RWPE2 (cell line): ENCODE results near the gene COL4A6.

Experiments
- ATAC-seq: fragments of 200-7000 bp; cut with Tn5 transposase; 3 replicates; pipeline ENCODE4 v1.9.1; 2021; ENCODE audit warnings: low read depth
- DNase-seq: peaks from one replicate; pipeline ENCODE4 v3.0.0-alpha.2; 2020; ENCODE audit warnings: low spot score
- H3K27ac ChIP-seq: fragments of 450-650 bp; 2 replicates; pipeline ENCODE4 v1.5.1; 2017; ENCODE audit warnings: mild to moderate bottlenecking; ENCODE audit not compliant: poor library complexity, severe bottlenecking
- H3K27me3 ChIP-seq: fragments of 250-450 bp; sonication (Bioruptor Pico); 2 replicates; pipeline ENCODE4 v1.5.1; 2021; ENCODE audit warnings: mild to moderate bottlenecking, moderate library complexity; ENCODE audit not compliant: insufficient read depth, poor library complexity, severe bottlenecking
- H3K36me3 ChIP-seq: fragments of 250-450 bp; sonication (Bioruptor Pico); 2 replicates; pipeline ENCODE4 v1.5.1; 2020; ENCODE audit warnings: low read depth, mild to moderate bottlenecking, moderate library complexity
- H3K4me1 ChIP-seq: fragments of 250-450 bp; sonication (Bioruptor Pico); 2 replicates; pipeline ENCODE4 v1.5.1; 2021; ENCODE audit warnings: mild to moderate bottlenecking, moderate library complexity; ENCODE audit not compliant: insufficient read depth, poor library complexity, severe bottlenecking
- H3K4me3 ChIP-seq: fragments of 250-450 bp; sonication (Bioruptor Pico); 2 replicates; pipeline ENCODE4 v1.5.1; 2021; ENCODE audit warnings: mild to moderate bottlenecking, moderate library complexity; ENCODE audit not compliant: severe bottlenecking
- H3K9me3 ChIP-seq: fragments of 250-450 bp; sonication (Bioruptor Pico); 2 replicates; pipeline ENCODE4 v1.5.1; 2021; ENCODE audit warnings: mild to moderate bottlenecking, moderate library complexity; ENCODE audit not compliant: severe bottlenecking
- TF ChIP-seq, protein P1 (sequence below): fragments of 450-650 bp; IDR thresholded peaks from one replicate; pipeline ENCODE4 v1.5.1; 2017; ENCODE audit warnings: mild to moderate bottlenecking, moderate library complexity; ENCODE audit not compliant: poor library complexity, severe bottlenecking

COL4A6 gene

DNA sequence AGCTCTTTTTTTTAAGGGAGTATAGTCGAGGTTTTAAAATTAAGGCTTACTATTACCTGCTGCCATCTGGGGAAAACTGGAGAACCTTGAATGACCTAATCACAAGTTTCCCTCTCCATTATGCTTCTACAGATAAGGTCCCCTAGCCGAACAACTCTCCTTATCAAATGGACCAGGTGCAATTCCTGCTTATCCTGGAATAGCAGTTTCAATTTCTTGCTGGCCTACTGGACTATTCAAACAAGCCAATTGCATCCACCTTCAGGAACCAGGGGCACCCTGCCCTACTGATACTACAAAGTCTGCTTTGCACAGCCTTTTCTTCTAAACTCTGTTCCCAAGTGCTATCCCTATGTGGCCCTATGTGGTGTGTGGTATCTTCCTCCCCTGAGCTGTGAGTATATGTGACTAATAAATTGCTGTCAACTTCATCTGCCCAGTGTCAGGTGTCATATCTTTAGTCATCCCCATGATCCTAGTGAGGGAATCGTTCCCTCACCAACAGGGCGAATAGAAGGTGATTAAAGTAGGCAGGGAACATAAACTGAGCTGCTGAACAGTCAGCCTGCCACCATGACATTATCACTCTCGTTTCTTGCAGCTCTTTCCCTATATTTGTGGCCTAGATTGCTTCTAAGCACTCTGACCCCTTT is 218.1 kb downstream of the COL4A6 start:
- no peak for DNase-seq
- H3K27me3 ChIP-seq, result no peaks in the 10 kb centered on the region
- no peaks in the 10 kb centered on the region for H3K9me3 ChIP-seq
- no peaks in the 10 kb centered on the region for H3K4me1 ChIP-seq
- no peak for ATAC-seq
- H3K27ac ChIP-seq, result no peak overlapping the region
- no peaks in the 10 kb centered on the region; the same call in none of the 2 replicates for H3K36me3 ChIP-seq
- H3K4me3 ChIP-seq, result no peak overlapping the region
- TF ChIP-seq, protein P1, sequence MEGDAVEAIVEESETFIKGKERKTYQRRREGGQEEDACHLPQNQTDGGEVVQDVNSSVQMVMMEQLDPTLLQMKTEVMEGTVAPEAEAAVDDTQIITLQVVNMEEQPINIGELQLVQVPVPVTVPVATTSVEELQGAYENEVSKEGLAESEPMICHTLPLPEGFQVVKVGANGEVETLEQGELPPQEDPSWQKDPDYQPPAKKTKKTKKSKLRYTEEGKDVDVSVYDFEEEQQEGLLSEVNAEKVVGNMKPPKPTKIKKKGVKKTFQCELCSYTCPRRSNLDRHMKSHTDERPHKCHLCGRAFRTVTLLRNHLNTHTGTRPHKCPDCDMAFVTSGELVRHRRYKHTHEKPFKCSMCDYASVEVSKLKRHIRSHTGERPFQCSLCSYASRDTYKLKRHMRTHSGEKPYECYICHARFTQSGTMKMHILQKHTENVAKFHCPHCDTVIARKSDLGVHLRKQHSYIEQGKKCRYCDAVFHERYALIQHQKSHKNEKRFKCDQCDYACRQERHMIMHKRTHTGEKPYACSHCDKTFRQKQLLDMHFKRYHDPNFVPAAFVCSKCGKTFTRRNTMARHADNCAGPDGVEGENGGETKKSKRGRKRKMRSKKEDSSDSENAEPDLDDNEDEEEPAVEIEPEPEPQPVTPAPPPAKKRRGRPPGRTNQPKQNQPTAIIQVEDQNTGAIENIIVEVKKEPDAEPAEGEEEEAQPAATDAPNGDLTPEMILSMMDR, result no peak

DNA sequence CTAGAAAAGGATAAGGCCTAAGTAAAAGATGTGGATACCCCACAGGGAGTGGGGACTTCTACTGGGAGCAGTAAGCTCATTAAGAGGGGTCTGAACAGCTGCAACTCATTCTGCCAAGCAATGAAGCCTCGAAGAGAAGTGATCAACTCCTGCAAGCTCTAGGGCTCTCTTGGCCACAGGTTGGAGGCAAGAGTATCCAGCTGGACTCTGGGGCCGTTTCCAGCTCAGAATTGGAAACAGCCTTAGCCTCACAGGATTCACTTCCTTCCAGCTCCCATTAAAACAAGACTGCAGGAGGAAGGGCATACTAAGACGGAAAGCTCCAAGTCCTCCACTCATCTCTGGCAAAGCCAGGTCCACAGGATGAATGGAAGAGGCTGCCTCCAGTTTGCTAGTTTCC is 220.3 kb downstream of the COL4A6 start:
- ATAC-seq, result no peak
- no peak for DNase-seq
- H3K27ac ChIP-seq, result no peak overlapping the region
- no peak overlapping the region for H3K4me3 ChIP-seq
- TF ChIP-seq, protein P1, result no peak
- peaks cover 3% of the 10 kb centered on the region for H3K36me3 ChIP-seq
- H3K27me3 ChIP-seq, result no peaks in the 10 kb centered on the region
- no peaks in the 10 kb centered on the region for H3K9me3 ChIP-seq
- H3K4me1 ChIP-seq, result no peaks in the 10 kb centered on the region

DNA sequence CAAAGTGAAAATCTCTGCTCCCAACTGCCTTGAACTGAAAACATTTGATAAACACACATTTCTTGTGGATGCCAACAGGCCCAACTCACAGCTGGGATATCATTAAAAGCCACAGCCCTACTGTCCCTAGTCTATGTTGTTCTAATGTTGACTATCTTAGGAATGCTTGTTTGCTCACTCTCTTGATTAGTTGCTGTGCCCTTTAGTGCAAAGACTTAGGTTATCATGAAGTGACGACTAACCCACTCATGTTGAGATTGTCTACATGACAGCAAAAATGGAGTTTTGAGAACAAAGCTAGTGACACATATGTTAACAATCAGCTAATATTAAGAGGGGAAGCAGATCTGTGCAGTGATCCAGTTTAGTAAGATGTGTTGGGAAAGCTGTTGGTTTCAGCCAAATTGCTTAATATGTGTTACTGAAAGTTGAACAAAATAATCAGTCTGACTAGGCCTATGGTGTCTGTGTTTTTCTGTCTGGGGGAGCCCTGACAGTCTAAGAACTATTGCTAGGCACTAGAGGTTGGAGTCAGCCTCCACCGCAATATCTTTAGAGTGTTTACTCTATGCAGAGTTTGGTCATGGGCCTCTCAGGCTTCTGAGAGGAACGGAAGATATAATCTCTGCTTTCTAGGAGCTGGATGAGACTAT is 221.2 kb downstream of the COL4A6 start:
- ATAC-seq (no peak), DNase-seq (no peak)
- TF ChIP-seq, protein P1, result no peak
- no peaks in the 10 kb centered on the region for H3K27me3 ChIP-seq
- peaks cover 3% of the 10 kb centered on the region for H3K36me3 ChIP-seq
- H3K4me1 ChIP-seq, result no peaks in the 10 kb centered on the region
- H3K4me3 ChIP-seq, result no peak overlapping the region
- no peaks in the 10 kb centered on the region for H3K9me3 ChIP-seq
- H3K27ac ChIP-seq, result no peak overlapping the region

DNA sequence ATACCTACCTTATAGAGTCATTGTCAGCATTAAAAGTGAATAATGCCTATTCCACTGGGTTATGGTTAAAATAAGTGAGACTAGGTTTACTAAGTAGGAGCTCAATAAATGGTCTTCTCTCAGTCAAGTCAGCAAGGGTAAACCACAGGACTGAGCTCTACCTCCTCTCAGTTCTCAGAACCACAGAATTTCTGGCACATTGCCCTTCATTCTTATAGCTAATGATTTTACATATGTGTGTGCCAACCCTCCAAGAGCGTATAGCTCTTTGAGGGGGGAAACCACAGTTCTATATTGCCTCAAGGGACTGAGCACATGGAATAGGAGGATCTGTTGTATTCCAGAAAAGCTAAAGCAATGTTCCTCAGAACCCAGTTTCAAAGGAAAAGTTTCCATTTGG is 221.8 kb downstream of the COL4A6 start:
- Histone ChIP-seq H3K4me1 (no peaks in the 10 kb centered on the region), H3K27me3 (no peaks in the 10 kb centered on the region), H3K9me3 (no peaks in the 10 kb centered on the region), H3K27ac (no peak overlapping the region), H3K4me3 (no peak overlapping the region), H3K36me3 (peaks cover 3% of the 10 kb centered on the region)
- TF ChIP-seq, protein P1, result no peak
- no peak for DNase-seq
- no peak for ATAC-seq

DNA sequence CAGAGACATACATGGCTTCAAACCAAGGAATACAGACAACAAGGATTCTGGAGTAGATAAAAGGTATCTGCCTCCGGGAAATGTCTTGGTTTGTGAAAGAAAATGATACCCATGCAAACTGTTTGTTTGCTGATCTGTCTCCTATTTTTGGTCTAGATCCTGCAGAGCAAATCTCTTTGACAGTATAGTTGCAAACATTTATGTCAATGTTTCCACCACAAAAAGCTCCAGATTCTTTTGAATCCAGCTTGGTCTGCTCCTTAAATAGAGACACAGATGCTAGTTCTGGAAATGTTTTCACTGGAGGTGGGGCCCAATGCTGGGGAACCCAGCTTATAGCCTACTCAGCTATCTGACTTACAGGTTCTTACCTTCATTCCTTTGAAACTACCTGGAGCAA is 226.9 kb downstream of the COL4A6 start:
- H3K36me3 ChIP-seq, result 0 out of 2 replicates have a peak, but pooled peaks cover 3% of the 10 kb centered on the region
- TF ChIP-seq, protein P1, result no peak
- H3K4me1 ChIP-seq, result no peaks in the 10 kb centered on the region
- no peak overlapping the region for H3K27ac ChIP-seq
- ATAC-seq, result no peak
- H3K4me3 ChIP-seq, result no peak overlapping the region
- no peaks in the 10 kb centered on the region for H3K27me3 ChIP-seq
- no peak for DNase-seq
- no peaks in the 10 kb centered on the region for H3K9me3 ChIP-seq
